Measurements from ENCODE around the gene PRRX1.

PRRX1 gene

GRCh38 chr1:170620164-170620563 lies 43.8 kb upstream of the PRRX1 start:
- Histone ChIP-seq H2AFZ (no peak overlapping the region), H3K9ac (no peak overlapping the region), H3K79me2 (no peaks in the 10 kb centered on the region), H3K4me1 (no peaks in the 10 kb centered on the region), H3K27me3 (ENCODE audit: control insufficient read depth, insufficient read depth, low read length) (no peaks in the 10 kb centered on the region), H3K27ac (no peak overlapping the region), H3K36me3 (ENCODE audit: control insufficient read depth, insufficient read depth, low read length) (no peaks in the 10 kb centered on the region), H3K9me3 (ENCODE audit: control insufficient read depth, low read length) (no peaks in the 10 kb centered on the region), H3K4me3 (ENCODE audit: low read depth, low read length) (no peak overlapping the region), H3K4me2 (ENCODE audit: low read length) (no peak overlapping the region)
- TF ChIP-seq CTCF (IDR thresholded peaks at IDR 0.05), result no peak

GRCh38 chr1:170623171-170623570 lies 40.8 kb upstream of the PRRX1 start:
- Histone ChIP-seq H3K27me3 (ENCODE audit: control insufficient read depth, insufficient read depth, low read length) (no peaks in the 10 kb centered on the region), H2AFZ (no peak overlapping the region), H3K4me3 (ENCODE audit: low read depth, low read length) (no peak overlapping the region), H3K36me3 (ENCODE audit: control insufficient read depth, insufficient read depth, low read length) (no peaks in the 10 kb centered on the region), H3K27ac (no peak overlapping the region), H3K9ac (no peak overlapping the region), H3K4me1 (no peaks in the 10 kb centered on the region), H3K4me2 (ENCODE audit: low read length) (no peak overlapping the region), H3K9me3 (ENCODE audit: control insufficient read depth, low read length) (no peaks in the 10 kb centered on the region), H3K79me2 (no peaks in the 10 kb centered on the region)
- TF ChIP-seq CTCF (IDR thresholded peaks at IDR 0.05), result no peak

- H3K27me3 ChIP-seq (ENCODE audit: control insufficient read depth, insufficient read depth, low read length), result no peaks in the 10 kb centered on the region
Measured at GRCh38 chr1:170624146-170624545, 39.8 kb upstream of the PRRX1 start.

GRCh38 chr1:170630977-170631376 lies 33.0 kb upstream of the PRRX1 start:
- Histone ChIP-seq H3K27ac (no peak overlapping the region), H3K4me2 (ENCODE audit: low read length) (no peak overlapping the region), H3K27me3 (ENCODE audit: control insufficient read depth, insufficient read depth, low read length) (no peaks in the 10 kb centered on the region), H3K36me3 (ENCODE audit: control insufficient read depth, insufficient read depth, low read length) (no peaks in the 10 kb centered on the region), H3K4me3 (ENCODE audit: low read depth, low read length) (no peak overlapping the region), H3K9ac (no peak overlapping the region), H3K4me1 (no peaks in the 10 kb centered on the region), H3K9me3 (ENCODE audit: control insufficient read depth, low read length) (no peaks in the 10 kb centered on the region), H2AFZ (no peak overlapping the region), H3K79me2 (no peaks in the 10 kb centered on the region)
- TF ChIP-seq CTCF (IDR thresholded peaks at IDR 0.05), result no peak

More at GRCh38 chr1:170624146-170624545, 39.8 kb upstream of the PRRX1 start:
- no peaks in the 10 kb centered on the region for H3K79me2 ChIP-seq
- H3K4me3 ChIP-seq (ENCODE audit: low read depth, low read length), result no peak overlapping the region
- H3K9me3 ChIP-seq (ENCODE audit: control insufficient read depth, low read length), result no peaks in the 10 kb centered on the region
- no peak overlapping the region for H3K4me2 ChIP-seq (ENCODE audit: low read length)
- TF ChIP-seq CTCF (IDR thresholded peaks at IDR 0.05), result no peak
- H3K9ac ChIP-seq, result no peak overlapping the region
- H3K36me3 ChIP-seq (ENCODE audit: control insufficient read depth, insufficient read depth, low read length), result no peaks in the 10 kb centered on the region
- H3K27ac ChIP-seq, result no peak overlapping the region
- no peak overlapping the region for H2AFZ ChIP-seq
- no peaks in the 10 kb centered on the region for H3K4me1 ChIP-seq

- Histone ChIP-seq H3K4me2 (ENCODE audit: low read length) (no peak overlapping the region), H2AFZ (no peak overlapping the region), H3K36me3 (ENCODE audit: control insufficient read depth, insufficient read depth, low read length) (no peaks in the 10 kb centered on the region), H3K27me3 (ENCODE audit: control insufficient read depth, insufficient read depth, low read length) (no peaks in the 10 kb centered on the region), H3K27ac (no peak overlapping the region), H3K79me2 (no peaks in the 10 kb centered on the region), H3K9ac (no peak overlapping the region), H3K4me3 (ENCODE audit: low read depth, low read length) (no peak overlapping the region), H3K9me3 (ENCODE audit: control insufficient read depth, low read length) (no peaks in the 10 kb centered on the region), H3K4me1 (no peaks in the 10 kb centered on the region)
- no peak for TF ChIP-seq CTCF (IDR thresholded peaks at IDR 0.05)
Measured at GRCh38 chr1:170634293-170634692, 29.6 kb upstream of the PRRX1 start.
